ENCODE results near the gene RETREG1. TPM values are rescaled to one million over a fixed set of nuclear protein-coding genes. Genes with fewer than 3 reads are reported as not detected.

RETREG1 gene
- total RNA-seq, 6 donors from 2014 or later, result 17.6 to 50.2 (median 28.3) TPM

GRCh38 chr5:16589658-16590057 is 27.1 kb downstream of the RETREG1 start:
- DNase-seq (no peak), ATAC-seq (ENCODE audit: low FRiP score in 2 of 2) (no peak)
- H3K36me3 ChIP-seq, result no peaks in the 10 kb centered on the region
- H3K9me3 ChIP-seq, result no peaks in the 10 kb centered on the region
- WGBS, 2 donors, result 91 to 98% methylated on average over 3 of the region's 3 CpGs
- TF ChIP-seq, protein P1, sequence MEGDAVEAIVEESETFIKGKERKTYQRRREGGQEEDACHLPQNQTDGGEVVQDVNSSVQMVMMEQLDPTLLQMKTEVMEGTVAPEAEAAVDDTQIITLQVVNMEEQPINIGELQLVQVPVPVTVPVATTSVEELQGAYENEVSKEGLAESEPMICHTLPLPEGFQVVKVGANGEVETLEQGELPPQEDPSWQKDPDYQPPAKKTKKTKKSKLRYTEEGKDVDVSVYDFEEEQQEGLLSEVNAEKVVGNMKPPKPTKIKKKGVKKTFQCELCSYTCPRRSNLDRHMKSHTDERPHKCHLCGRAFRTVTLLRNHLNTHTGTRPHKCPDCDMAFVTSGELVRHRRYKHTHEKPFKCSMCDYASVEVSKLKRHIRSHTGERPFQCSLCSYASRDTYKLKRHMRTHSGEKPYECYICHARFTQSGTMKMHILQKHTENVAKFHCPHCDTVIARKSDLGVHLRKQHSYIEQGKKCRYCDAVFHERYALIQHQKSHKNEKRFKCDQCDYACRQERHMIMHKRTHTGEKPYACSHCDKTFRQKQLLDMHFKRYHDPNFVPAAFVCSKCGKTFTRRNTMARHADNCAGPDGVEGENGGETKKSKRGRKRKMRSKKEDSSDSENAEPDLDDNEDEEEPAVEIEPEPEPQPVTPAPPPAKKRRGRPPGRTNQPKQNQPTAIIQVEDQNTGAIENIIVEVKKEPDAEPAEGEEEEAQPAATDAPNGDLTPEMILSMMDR (IDR thresholded peaks at IDR 0.05), result no peak
- TF ChIP-seq POLR2A (IDR thresholded peaks at IDR 0.05) (no peak), EP300 (IDR thresholded peaks at IDR 0.05) (no peak), POLR2AphosphoS5 (IDR thresholded peaks at IDR 0.05) (no peak)
- H3K27me3 ChIP-seq, result no peaks in the 10 kb centered on the region
- H3K4me1 ChIP-seq, result no peaks in the 10 kb centered on the region
- H3K27ac ChIP-seq, result no peak overlapping the region
- no peak overlapping the region for H3K4me3 ChIP-seq

- ATAC-seq (ENCODE audit: low FRiP score in 2 of 2) (no peak), DNase-seq (no peak)
Observed at GRCh38 chr5:16588434-16589214, 28.2 kb downstream of the RETREG1 start.

GRCh38 chr5:16586556-16586955 is 30.2 kb downstream of the RETREG1 start:
- H3K36me3 ChIP-seq, result no peaks in the 10 kb centered on the region
- H3K27me3 ChIP-seq, result no peaks in the 10 kb centered on the region
- no peak overlapping the region for H3K27ac ChIP-seq
- no peak overlapping the region for H3K4me3 ChIP-seq
- no peak for ATAC-seq (ENCODE audit: low FRiP score in 2 of 2)
- 68 to 78% methylated on average over 3 of the region's 3 CpGs for WGBS, 2 donors
- H3K9me3 ChIP-seq, result no peaks in the 10 kb centered on the region
- TF ChIP-seq POLR2A (IDR thresholded peaks at IDR 0.05) (no peak), POLR2AphosphoS5 (IDR thresholded peaks at IDR 0.05) (no peak), EP300 (IDR thresholded peaks at IDR 0.05) (no peak)
- TF ChIP-seq, protein P1 (IDR thresholded peaks at IDR 0.05), result no peak
- no peak for DNase-seq
- H3K4me1 ChIP-seq, result no peaks in the 10 kb centered on the region

More at GRCh38 chr5:16588434-16589214, 28.2 kb downstream of the RETREG1 start:
- Histone ChIP-seq H3K4me1 (no peaks in the 10 kb centered on the region), H3K4me3 (no peak overlapping the region), H3K9me3 (no peaks in the 10 kb centered on the region), H3K36me3 (no peaks in the 10 kb centered on the region), H3K27ac (no peak overlapping the region), H3K27me3 (no peaks in the 10 kb centered on the region)
- 63 to 69% methylated on average over 6 to 10 of the region's 10 CpGs for WGBS, 2 donors
- TF ChIP-seq POLR2AphosphoS5 (IDR thresholded peaks at IDR 0.05) (no peak), POLR2A (IDR thresholded peaks at IDR 0.05) (no peak)

- Histone ChIP-seq H3K27me3 (no peaks in the 10 kb centered on the region), H3K27ac (no peak overlapping the region), H3K4me1 (no peaks in the 10 kb centered on the region), H3K4me3 (no peak overlapping the region), H3K36me3 (no peaks in the 10 kb centered on the region), H3K9me3 (no peaks in the 10 kb centered on the region)
- peak in 1 of 2 donors; percentile 16 for ATAC-seq (ENCODE audit: low FRiP score in 2 of 2)
- DNase-seq, result no peak
- TF ChIP-seq, protein P1 (IDR thresholded peaks at IDR 0.05), result peak in 3 of 6 experiments; percentile 7 to 21 (median 9)
- TF ChIP-seq EP300 (IDR thresholded peaks at IDR 0.05) (no peak), POLR2A (IDR thresholded peaks at IDR 0.05) (no peak), POLR2AphosphoS5 (IDR thresholded peaks at IDR 0.05) (no peak)
- WGBS, 2 donors, result 59 to 74% methylated on average over 4 of the region's 4 CpGs
Observed at GRCh38 chr5:16585041-16585667, 31.6 kb downstream of the RETREG1 start.

DNA sequence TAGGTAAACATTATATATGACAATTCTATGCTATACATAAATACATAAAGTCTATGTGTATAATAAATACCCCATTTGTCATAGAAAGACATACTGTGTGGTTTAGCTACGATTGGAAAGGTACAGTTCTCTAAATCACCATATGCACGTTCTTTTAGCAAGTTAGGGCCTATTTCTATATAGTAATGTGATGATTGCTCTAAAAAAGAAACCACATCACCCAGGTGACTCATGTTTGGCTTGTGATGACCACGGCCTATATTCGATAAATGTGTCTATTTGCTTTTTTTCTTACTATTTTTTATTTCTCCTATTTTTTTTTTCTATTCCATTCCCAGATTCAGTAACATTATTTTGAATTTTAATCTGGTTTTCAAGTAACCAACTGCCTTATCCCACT is 34.7 kb downstream of the RETREG1 start:
- 56 to 73% methylated on average over 4 of the region's 4 CpGs for WGBS, 2 donors
- no peaks in the 10 kb centered on the region for H3K36me3 ChIP-seq

More for the DNA sequence above, 34.7 kb downstream of the RETREG1 start:
- Histone ChIP-seq H3K27me3 (no peaks in the 10 kb centered on the region), H3K9me3 (no peaks in the 10 kb centered on the region), H3K4me1 (no peaks in the 10 kb centered on the region), H3K27ac (no peak overlapping the region), H3K4me3 (no peak overlapping the region)
- DNase-seq (no peak), ATAC-seq (ENCODE audit: low FRiP score in 2 of 2) (no peak)
- no peak for TF ChIP-seq POLR2AphosphoS5 (IDR thresholded peaks at IDR 0.05)
- TF ChIP-seq POLR2A (IDR thresholded peaks at IDR 0.05), result no peak
- no peak for TF ChIP-seq EP300 (IDR thresholded peaks at IDR 0.05)
- TF ChIP-seq, protein P1 (IDR thresholded peaks at IDR 0.05), result no peak
